IMR-90 (cell line): ENCODE measurements around the gene TMEM130. TPM values are rescaled to one million over a fixed set of nuclear protein-coding genes. Genes with fewer than 3 reads are reported as not detected.

ENCODE experiments used
- ATAC-seq: fragments of 200-7000 bp; cut with Tn5 transposase; 2 replicates; pipeline ENCODE4 v1.9.1; 2020; ENCODE audit warnings: low read depth, mild to moderate bottlenecking, moderate library complexity
- BruUV-seq: library from RNA; stranded (reverse); fragments of 400-500 nt; replicated peaks from 2 replicates; lab custom pipeline; 2021; lab: Mats Ljungman, UMichigan
- CTCF ChIA-PET: fragments of 300-600 bp; formaldehyde crosslinking; extraction: SDS; loops from one replicate; lab custom pipeline; 2021; ENCODE audit warnings: antibody characterized with exemption; lab: Yijun Ruan, JAX
- POLR2A ChIA-PET: fragments of 300-600 bp; sonication (Branson Sonifier 250); formaldehyde crosslinking; loops from one replicate; lab custom pipeline; 2022; ENCODE audit warnings: antibody characterized with exemption; ENCODE audit not compliant: unreplicated experiment; lab: Charles Lee
- DNase-seq: peaks from one replicate; pipeline ENCODE4 v3.0.0; 2013
- H2AFZ ChIP-seq: replicated peaks from 2 replicates; pipeline ENCODE3; 2013; ENCODE audit warnings: low read length, mild to moderate bottlenecking; ENCODE audit not compliant: poor library complexity
- H2AK5ac ChIP-seq: 2 replicates; pipeline ENCODE4 v1.6.1; 2013; ENCODE audit warnings: low read depth, low read length, inconsistent platforms
- H2AK9ac ChIP-seq: replicated peaks from 2 replicates; pipeline ENCODE3; 2013; ENCODE audit warnings: mild to moderate bottlenecking, low read depth, low read length, moderate library complexity; ENCODE audit not compliant: poor library complexity
- H2BK120ac ChIP-seq: 2 replicates; pipeline ENCODE4 v1.6.1; 2013; ENCODE audit warnings: low read depth, low read length, inconsistent platforms
- H2BK15ac ChIP-seq: 3 replicates; pipeline ENCODE4 v1.6.1; 2013; ENCODE audit warnings: low read depth, low read length, inconsistent platforms
- H2BK20ac ChIP-seq: 2 replicates; pipeline ENCODE4 v1.6.1; 2013; ENCODE audit warnings: low read depth, mild to moderate bottlenecking, inconsistent platforms, low read length, moderate library complexity
- H2BK5ac ChIP-seq: 2 replicates; pipeline ENCODE4 v1.6.1; 2013; ENCODE audit warnings: mild to moderate bottlenecking, low read depth, low read length, inconsistent platforms; ENCODE audit not compliant: poor library complexity, severe bottlenecking
- H3K14ac ChIP-seq: replicated peaks from 2 replicates; pipeline ENCODE4 v1.6.1; 2013; ENCODE audit warnings: low read depth, low read length, inconsistent platforms
- H3K18ac ChIP-seq: 2 replicates; pipeline ENCODE4 v1.6.1; 2013; ENCODE audit warnings: low read depth, low read length, control low read depth
- H3K23ac ChIP-seq: 2 replicates; pipeline ENCODE4 v1.6.1; 2013; ENCODE audit warnings: low read depth, low read length, inconsistent platforms
- H3K27ac ChIP-seq: 2 replicates; pipeline ENCODE4 v1.5.1; 2013; ENCODE audit warnings: mild to moderate bottlenecking, control low read depth, low read length; ENCODE audit not compliant: insufficient read depth
- H3K27me3 ChIP-seq: 2 replicates; pipeline ENCODE4 v1.6.1; 2013; ENCODE audit warnings: low read length; ENCODE audit not compliant: control insufficient read depth, insufficient read depth
- H3K36me3 ChIP-seq: 2 replicates; pipeline ENCODE4 v1.6.1; 2013; ENCODE audit warnings: low read length, mixed read lengths; ENCODE audit not compliant: control insufficient read depth, insufficient read depth
- H3K4ac ChIP-seq: 2 replicates; pipeline ENCODE4 v1.6.1; 2013; ENCODE audit warnings: low read depth, low read length, inconsistent platforms
- H3K4me1 ChIP-seq: 2 replicates; pipeline ENCODE4 v1.6.1; 2013; ENCODE audit warnings: low read length, mixed read lengths; ENCODE audit not compliant: control insufficient read depth, insufficient read depth
- H3K4me2 ChIP-seq: 2 replicates; pipeline ENCODE4 v1.6.1; 2013; ENCODE audit warnings: low read depth, mild to moderate bottlenecking, control low read depth, low read length, moderate library complexity
- H3K4me3 ChIP-seq: 2 replicates; pipeline ENCODE4 v1.5.1; 2013; ENCODE audit warnings: low read depth, mild to moderate bottlenecking, control low read depth, low read length, moderate library complexity; ENCODE audit not compliant: insufficient read depth
- H3K56ac ChIP-seq: 2 replicates; pipeline ENCODE4 v1.6.1; 2013; ENCODE audit warnings: low read length, inconsistent platforms; ENCODE audit not compliant: insufficient read depth; ENCODE audit errors: extremely low read depth
- H3K79me1 ChIP-seq, 2 experiments: 2 replicates each; pipeline ENCODE4 v1.6.1; 2013; ENCODE audit warnings: low read length in 2 of 2, inconsistent platforms in 1 of 2, low read depth in 1 of 2
- H3K9ac ChIP-seq: 2 replicates; pipeline ENCODE4 v1.6.1; 2013; ENCODE audit warnings: low read depth, low read length, control low read depth
- H3K9me1 ChIP-seq: 2 replicates; pipeline ENCODE4 v1.6.1; 2013; ENCODE audit warnings: low read length, inconsistent platforms; ENCODE audit not compliant: insufficient read depth
- H3K9me3 ChIP-seq: 2 replicates; pipeline ENCODE4 v1.6.1; 2013; ENCODE audit warnings: low read length; ENCODE audit not compliant: control insufficient read depth, insufficient read depth
- H4K20me1 ChIP-seq: 2 replicates; pipeline ENCODE4 v1.6.1; 2013; ENCODE audit warnings: low read length, inconsistent platforms; ENCODE audit not compliant: insufficient read depth
- H4K5ac ChIP-seq: 2 replicates; pipeline ENCODE4 v1.6.1; 2013; ENCODE audit warnings: mild to moderate bottlenecking, low read depth, low read length, control low read depth
- H4K8ac ChIP-seq, 2 experiments: 2 replicates each; pipeline ENCODE4 v1.6.1; 2013; ENCODE audit warnings: low read depth in 2 of 2, low read length in 2 of 2, control low read depth in 1 of 2, inconsistent platforms in 1 of 2
- H4K91ac ChIP-seq: 2 replicates; pipeline ENCODE4 v1.6.1; 2013; ENCODE audit warnings: low read depth, low read length, inconsistent platforms; ENCODE audit not compliant: insufficient read depth
- BHLHE40 ChIP-seq: fragments of 150-350 bp; IDR thresholded peaks from 2 replicates; pipeline ENCODE4 v1.6.1; 2016; ENCODE audit warnings: mild to moderate bottlenecking, low read depth, low read length
- WGBS, 2 experiments: methylation state at CpG; one replicate each; pipeline versions ENCODE4 v1.1.5 to v1.1.7; 2013; ENCODE audit warnings: missing lambda C conversion rate in 2 of 2; ENCODE audit not compliant: insufficient read length in 1 of 2; ENCODE audit errors: extremely low coverage in 2 of 2; 5-methylcytosine and 5-hydroxymethylcytosine counted together
- dilution Hi-C: fragments of 300-500 bp; cut with HindIII; formaldehyde crosslinking; loops from one replicate; pipeline ENCODE4 v1.14.3; 2018; ENCODE audit warnings: low sequenced_read_pairs; ENCODE audit not compliant: unreplicated experiment
- in situ Hi-C: fragments of 300-500 bp; cut with MboI; formaldehyde crosslinking; loops from 3 replicates; pipeline ENCODE4 v1.14.3; 2019; ENCODE audit warnings: low sequenced_read_pairs, inconsistent platforms, mixed read lengths
- intact Hi-C: fragments of 100-400 bp; cut with micrococcal nuclease; formaldehyde crosslinking; loops from 2 replicates; pipeline ENCODE4 v1.10.0; 2022
- polyA plus RNA-seq, 3 experiments: library from polyadenylated mRNA; depleted of rRNA; stranded (reverse); fragments of >200 nt; gene quantifications; 2 replicates each; pipeline ENCODE4 v1.2.3, GENCODE V29; 2012; ENCODE audit warnings: low replicate concordance in 1 of 3
- total RNA-seq: library from RNA; depleted of rRNA; stranded (reverse); fragments of >200 nt; gene quantifications from 2 replicates; pipeline ENCODE4 v1.2.3, GENCODE V29; 2012
- TF ChIP-seq, protein P1 (sequence below): fragments of 150-350 bp; IDR thresholded peaks from 2 replicates; pipeline ENCODE4 v1.6.1; 2017; ENCODE audit warnings: mild to moderate bottlenecking, antibody characterized with exemption, low read length, low read depth

TMEM130 gene
- total and polyA plus RNA-seq, 2 of the 4 experiments (the other 2 are of a cell fraction) = 1.1 to 14.8 TPM

DNA sequence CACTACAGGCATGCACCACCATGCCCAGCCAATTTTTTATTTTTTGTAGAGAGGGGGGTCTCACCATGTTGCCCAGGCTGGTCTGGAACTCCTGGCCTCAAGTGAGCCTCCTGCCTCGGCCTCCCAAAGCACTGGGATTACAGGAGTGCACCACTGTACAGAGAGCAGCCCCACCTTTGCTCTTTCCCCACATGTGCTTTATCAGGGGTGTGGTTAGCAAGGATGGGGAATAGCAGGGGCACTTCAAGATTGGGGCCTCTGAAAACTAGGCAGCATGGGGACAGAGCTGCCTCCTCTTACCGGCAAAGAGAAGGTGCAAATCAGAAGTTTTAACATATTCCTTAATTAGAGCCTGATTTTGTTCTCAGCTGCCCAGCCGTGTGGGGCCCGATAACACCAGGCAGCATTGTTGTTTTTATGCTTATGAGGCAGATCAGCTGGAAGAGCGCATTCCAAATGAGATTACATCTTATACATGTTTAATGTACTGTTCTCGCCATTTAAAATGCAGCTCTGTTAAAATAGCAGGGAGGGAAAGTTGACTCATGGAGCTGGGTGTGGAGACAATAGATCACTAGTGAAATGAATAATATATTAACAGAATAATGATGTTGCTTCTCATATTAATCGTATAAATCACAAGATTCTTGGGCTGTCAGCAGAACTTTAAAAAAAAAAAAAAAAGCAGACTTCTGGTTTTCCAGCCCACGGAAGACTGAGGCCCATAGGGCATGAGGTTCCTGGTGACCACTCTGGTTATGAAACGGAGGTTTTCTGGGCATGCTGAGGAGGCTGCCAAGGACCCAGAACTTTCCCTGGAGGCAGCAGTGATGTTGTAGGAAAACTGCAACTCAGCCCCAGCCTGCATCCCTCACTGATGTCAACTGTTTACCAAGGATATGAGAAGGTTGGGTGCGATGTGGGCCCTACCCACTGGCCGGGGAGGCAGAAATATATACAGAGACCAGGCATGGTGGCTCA, 62.5 kb downstream of the TMEM130 start:
- no peak overlapping the region for H2AFZ ChIP-seq
- H3K4me3 ChIP-seq = no peak overlapping the region
- H3K27ac ChIP-seq = no peak overlapping the region
- BruUV-seq = no TSS peak
- ChIA-PET CTCF (no interaction called here), POLR2A (no interaction called here)
- H4K5ac ChIP-seq = no peak overlapping the region
- H3K79me1 ChIP-seq = no peaks in the 10 kb centered on the region
- H3K36me3 ChIP-seq = no peaks in the 10 kb centered on the region
- TF ChIP-seq BHLHE40 = no peak
- TF ChIP-seq, protein P1, sequence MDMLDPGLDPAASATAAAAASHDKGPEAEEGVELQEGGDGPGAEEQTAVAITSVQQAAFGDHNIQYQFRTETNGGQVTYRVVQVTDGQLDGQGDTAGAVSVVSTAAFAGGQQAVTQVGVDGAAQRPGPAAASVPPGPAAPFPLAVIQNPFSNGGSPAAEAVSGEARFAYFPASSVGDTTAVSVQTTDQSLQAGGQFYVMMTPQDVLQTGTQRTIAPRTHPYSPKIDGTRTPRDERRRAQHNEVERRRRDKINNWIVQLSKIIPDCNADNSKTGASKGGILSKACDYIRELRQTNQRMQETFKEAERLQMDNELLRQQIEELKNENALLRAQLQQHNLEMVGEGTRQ = no peak
- in situ Hi-C loops = no loop called here
- H2BK120ac ChIP-seq = no peak overlapping the region
- dilution Hi-C loops = no loop called here
- H3K4me1 ChIP-seq = no peaks in the 10 kb centered on the region
- ATAC-seq (no peak), DNase-seq (no peak)
- no peaks in the 10 kb centered on the region for H4K20me1 ChIP-seq
- H3K27me3 ChIP-seq = no peaks in the 10 kb centered on the region
- H3K9me1 ChIP-seq = no peaks in the 10 kb centered on the region
- no peak overlapping the region for H3K56ac ChIP-seq
- H2AK5ac ChIP-seq = no peak overlapping the region
- H3K14ac ChIP-seq = no peak overlapping the region
- 20% methylated on average over 2 of the region's 11 CpGs; no CpG with 5 or more reads in 1 of the 2 experiments for WGBS, 2 experiments
- no peak overlapping the region for H3K9ac ChIP-seq
- no peak overlapping the region for H3K23ac ChIP-seq
- no peak overlapping the region for H2AK9ac ChIP-seq
- peaks cover 4% of the 10 kb centered on the region for H3K9me3 ChIP-seq
- no peak overlapping the region for H2BK5ac ChIP-seq
- no peak overlapping the region for H4K8ac ChIP-seq
- no peak overlapping the region for H3K18ac ChIP-seq
- intact Hi-C loops = no loop called here
- no peak overlapping the region for H3K4ac ChIP-seq
- H2BK20ac ChIP-seq = no peak overlapping the region
- H3K4me2 ChIP-seq = no peak overlapping the region
- no peak overlapping the region for H2BK15ac ChIP-seq
- H4K91ac ChIP-seq = no peak overlapping the region
